SK-N-SH treated with all-trans-retinoic acid at 6 μM for 48 hours (cell line): ENCODE results near the gene PRSS56.

Experiments used
- ATAC-seq: fragments of 200-7000 bp; cut with Tn5 transposase; 3 replicates; pipeline ENCODE4 v1.9.1; 2020; ENCODE audit warnings: mild to moderate bottlenecking, moderate library complexity
- ARNTL ChIP-seq: fragments of 450-650 bp; formaldehyde crosslinking; IDR thresholded peaks from 2 replicates; pipeline ENCODE4 v1.5.0; 2020; ENCODE audit warnings: low read depth, mild to moderate bottlenecking, moderate library complexity, borderline replicate concordance
- CREB5 ChIP-seq: fragments of 250-450 bp; sonication (Bioruptor Pico); IDR thresholded peaks from 2 replicates; pipeline ENCODE4 v1.5.1; 2020; ENCODE audit warnings: low read depth, mild to moderate bottlenecking, moderate library complexity
- CSDC2 ChIP-seq: fragments of 250-450 bp; sonication (Bioruptor Pico); IDR thresholded peaks from 2 replicates; pipeline ENCODE4 v1.5.0; 2020; ENCODE audit warnings: mild to moderate bottlenecking, moderate library complexity
- CSRNP3 ChIP-seq: fragments of 250-450 bp; sonication (Bioruptor Pico); IDR thresholded peaks from 2 replicates; pipeline ENCODE4 v1.5.1; 2021; ENCODE audit warnings: mild to moderate bottlenecking, moderate library complexity
- ESRRG ChIP-seq: fragments of 250-450 bp; sonication (Bioruptor Pico); IDR thresholded peaks from 2 replicates; pipeline ENCODE4 v1.6.1; 2021; ENCODE audit warnings: mild to moderate bottlenecking
- GLIS3 ChIP-seq: fragments of 250-450 bp; sonication (Bioruptor Pico); IDR thresholded peaks from 2 replicates; pipeline ENCODE4 v1.5.0; 2020; ENCODE audit warnings: mild to moderate bottlenecking, moderate library complexity
- ISL1 ChIP-seq: fragments of 250-450 bp; sonication (Bioruptor Pico); IDR thresholded peaks from 2 replicates; pipeline ENCODE4 v2.1.2; 2022; ENCODE audit warnings: mild to moderate bottlenecking, moderate library complexity
- OSR1 ChIP-seq: fragments of 250-450 bp; sonication (Bioruptor Pico); IDR thresholded peaks from 2 replicates; pipeline ENCODE4 v1.8.0; 2022; ENCODE audit warnings: moderate library complexity, mild to moderate bottlenecking, inconsistent platforms
- PATZ1 ChIP-seq: fragments of 250-450 bp; sonication (Bioruptor Pico); IDR thresholded peaks from 2 replicates; pipeline ENCODE4 v1.8.0; 2020; ENCODE audit warnings: mild to moderate bottlenecking, moderate library complexity, borderline replicate concordance
- PPARA ChIP-seq: fragments of 250-450 bp; sonication (Bioruptor Pico); IDR thresholded peaks from 2 replicates; pipeline ENCODE4 v1.5.0; 2020; ENCODE audit warnings: mild to moderate bottlenecking, borderline replicate concordance
- RARB ChIP-seq: fragments of 250-450 bp; sonication (Bioruptor Pico); IDR thresholded peaks from 2 replicates; pipeline ENCODE4 v1.8.0; 2021; ENCODE audit warnings: mild to moderate bottlenecking, moderate library complexity
- SNAI2 ChIP-seq: fragments of 250-450 bp; sonication (Bioruptor Pico); IDR thresholded peaks from 2 replicates; pipeline ENCODE4 v1.5.0; 2020; ENCODE audit warnings: mild to moderate bottlenecking, moderate library complexity
- TCF4 ChIP-seq: fragments of 250-450 bp; sonication (Bioruptor Pico); IDR thresholded peaks from 2 replicates; pipeline ENCODE4 v1.8.0; 2021; ENCODE audit warnings: mild to moderate bottlenecking, moderate library complexity, borderline replicate concordance
- TOX ChIP-seq: fragments of 250-450 bp; sonication (Bioruptor Pico); IDR thresholded peaks from 2 replicates; pipeline ENCODE4 v1.8.0; 2021; ENCODE audit warnings: mild to moderate bottlenecking, moderate library complexity, borderline replicate concordance
- TSHZ2 ChIP-seq: fragments of 250-450 bp; sonication (Bioruptor Pico); IDR thresholded peaks from 2 replicates; pipeline ENCODE4 v1.5.0; 2020; ENCODE audit warnings: mild to moderate bottlenecking, moderate library complexity
- ZFP30 ChIP-seq: fragments of 450-650 bp; formaldehyde crosslinking; IDR thresholded peaks from 2 replicates; pipeline ENCODE4 v1.5.0; 2022; ENCODE audit warnings: mild to moderate bottlenecking, moderate library complexity
- ZNF565 ChIP-seq: fragments of 450-650 bp; formaldehyde crosslinking; conservative IDR thresholded peaks from 2 replicates; pipeline ENCODE4 v1.5.0; 2020; ENCODE audit warnings: low read depth, mild to moderate bottlenecking, moderate library complexity
- ZNF8 ChIP-seq: fragments of 450-650 bp; formaldehyde crosslinking; IDR thresholded peaks from 2 replicates; pipeline ENCODE4 v1.5.0; 2020; ENCODE audit warnings: mild to moderate bottlenecking, moderate library complexity

The PRSS56 gene

GRCh38 chr2:232488097-232488711 is 32.0 kb upstream of the PRSS56 start (continued):
- no peak for TF ChIP-seq CSRNP3 (CRISPR knock-in tag)

- no peak for ATAC-seq
- TF ChIP-seq ZNF8 (CRISPR knock-in tag) (no peak), PATZ1 (CRISPR knock-in tag) (no peak), ESRRG (no peak), ARNTL (CRISPR knock-in tag) (no peak), ZFP30 (CRISPR knock-in tag) (no peak), PPARA (CRISPR knock-in tag) (no peak)
Measured at GRCh38 chr2:232488721-232489300, 31.4 kb upstream of the PRSS56 start.

- TF ChIP-seq RARB (CRISPR knock-in tag) (no peak), TOX (CRISPR knock-in tag) (no peak), PATZ1 (CRISPR knock-in tag) (no peak), CREB5 (CRISPR knock-in tag) (no peak), SNAI2 (CRISPR knock-in tag) (no peak), ARNTL (CRISPR knock-in tag) (no peak)
- no peak for ATAC-seq
Measured at GRCh38 chr2:232489516-232490220, 30.5 kb upstream of the PRSS56 start.

GRCh38 chr2:232490221-232491138 is 29.7 kb upstream of the PRSS56 start:
- ATAC-seq, result no peak
- TF ChIP-seq TSHZ2 (CRISPR knock-in tag), result no peak
- no peak for TF ChIP-seq ISL1 (CRISPR knock-in tag)
- no peak for TF ChIP-seq GLIS3 (CRISPR knock-in tag)
- TF ChIP-seq CSDC2 (CRISPR knock-in tag), result no peak
- no peak for TF ChIP-seq ZNF8 (CRISPR knock-in tag)
- TF ChIP-seq ZNF565 (CRISPR knock-in tag), result no peak
- no peak for TF ChIP-seq TCF4
- no peak for TF ChIP-seq OSR1 (CRISPR knock-in tag)
- TF ChIP-seq, all 23 proteins: peak for 0
